ENCODE results near the gene GATA2. TPM values are rescaled to one million over a fixed set of nuclear protein-coding genes. Genes with fewer than 3 reads are reported as not detected.

The GATA2 gene
- total and polyA plus RNA-seq, 2 experiments from 2014 or later: 23.8 to 34.0 TPM

DNA sequence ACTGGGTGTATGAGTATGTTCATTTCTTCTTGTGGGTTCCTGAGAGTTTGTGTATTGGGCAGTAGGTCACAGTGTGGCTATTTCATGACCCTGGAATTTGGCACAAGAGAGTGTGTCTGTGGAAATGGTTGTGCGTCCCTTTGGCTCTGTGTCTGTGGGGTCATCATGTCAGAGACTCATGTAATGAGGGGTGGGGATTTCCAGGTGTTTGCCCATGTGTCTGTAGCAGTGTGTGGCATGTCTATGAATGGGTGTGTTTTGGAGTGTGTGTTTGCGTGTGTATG is 1.3 kb upstream of the GATA2 start:
- Histone ChIP-seq H3K4me2 (ENCODE audit: unreplicated experiment) (no peak overlapping the region), H3K79me2 (ENCODE audit: insufficient read depth) (peaks cover 65% of the 10 kb centered on the region), H3K27ac (no peak overlapping the region), H3K9me2 (ENCODE audit: insufficient read depth) (no peaks in the 10 kb centered on the region), H3K4me3 (no peak overlapping the region), H3K9me3 (ENCODE audit: low read depth) (no peaks in the 10 kb centered on the region), H3K9ac (no peak overlapping the region), H3K4me1 (ENCODE audit: insufficient read depth) (no peaks in the 10 kb centered on the region), H3K36me3 (ENCODE audit: low read depth) (no peaks in the 10 kb centered on the region), H3K27me3 (replicated peaks; ENCODE audit: insufficient read depth) (no peaks in the 10 kb centered on the region), H4K20me1 (ENCODE audit: insufficient read depth) (no peaks in the 10 kb centered on the region), H2AFZ (no peak overlapping the region), H3F3A (ENCODE audit: insufficient read depth) (no peaks in the 10 kb centered on the region)
- in situ Hi-C loops (cut with MboI): no loop called here
- TF ChIP-seq EZH2 (IDR thresholded peaks at IDR 0.05; ENCODE audit: insufficient read depth, poor library complexity, severe bottlenecking) (no peak), EZH2phosphoT487 (IDR thresholded peaks at IDR 0.05; ENCODE audit: insufficient read depth, low read depth) (no peak)
- no peak for DNase-seq
- WGBS, 2 experiments (ENCODE audit: low coverage in 1 of 2, low lambda C conversion rate in 2 of 2, missing lambda C conversion rate in 2 of 2): 67 to 68% methylated on average over 2 of the region's 2 CpGs

DNA sequence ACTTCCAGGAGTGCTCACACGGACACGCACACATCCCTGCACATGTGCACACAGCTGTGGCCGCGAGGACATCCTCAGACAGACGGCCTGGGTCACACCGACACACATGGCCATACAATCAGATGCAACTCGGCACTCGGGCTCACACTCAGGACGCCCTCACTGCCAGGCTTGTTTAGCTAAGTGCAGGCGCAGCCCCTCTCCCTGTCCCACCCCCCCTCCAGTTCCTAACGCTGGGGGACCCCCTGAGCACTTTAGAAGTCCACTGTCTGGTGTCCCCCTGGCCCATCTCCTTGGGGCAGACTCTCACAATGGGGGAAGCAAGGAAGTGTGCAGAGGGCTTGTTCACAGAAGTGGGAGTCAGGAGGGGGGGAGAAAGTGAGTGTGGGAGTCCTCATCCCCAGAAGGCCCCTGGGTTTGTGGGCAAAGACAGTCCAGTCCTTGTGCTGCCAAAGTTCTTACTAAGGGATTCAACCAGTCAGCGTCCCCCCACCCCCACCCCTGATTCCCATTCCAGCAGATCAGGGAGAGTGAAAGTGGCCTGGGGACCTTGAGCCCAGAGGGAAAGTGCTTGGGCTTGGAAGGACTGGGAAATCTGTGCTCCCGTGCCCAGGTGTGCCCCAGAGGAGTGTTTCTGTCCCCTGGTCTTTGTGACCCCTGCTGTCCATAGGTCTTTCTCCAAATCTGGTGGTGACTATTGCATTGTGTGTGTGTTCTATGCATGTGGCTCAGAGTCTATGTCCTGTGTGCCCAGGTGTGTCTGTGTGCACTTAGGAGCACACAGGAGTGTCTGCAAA is 767 bp upstream of the GATA2 start:
- H3K27me3 ChIP-seq (replicated peaks; ENCODE audit: insufficient read depth): no peaks in the 10 kb centered on the region
- no peaks in the 10 kb centered on the region for H3K9me3 ChIP-seq (ENCODE audit: low read depth)
- H3K36me3 ChIP-seq (ENCODE audit: low read depth): no peaks in the 10 kb centered on the region
- DNase-seq: peak; percentile 34
- peaks cover 70% of the 10 kb centered on the region for H3K79me2 ChIP-seq (ENCODE audit: insufficient read depth)
- no peaks in the 10 kb centered on the region for H4K20me1 ChIP-seq (ENCODE audit: insufficient read depth)
- peak overlapping the region; percentile 94; the same call in 1 of the 2 replicates for H3K9ac ChIP-seq
- no peaks in the 10 kb centered on the region for H3K9me2 ChIP-seq (ENCODE audit: insufficient read depth)
- H3K4me3 ChIP-seq: no peak overlapping the region
- in situ Hi-C loops (cut with MboI): no loop called here
- WGBS, 2 experiments (ENCODE audit: low coverage in 1 of 2, low lambda C conversion rate in 2 of 2, missing lambda C conversion rate in 2 of 2): 44 to 58% methylated on average over 12 to 13 of the region's 13 CpGs
- H3K4me2 ChIP-seq (ENCODE audit: unreplicated experiment): no peak overlapping the region
- no peak overlapping the region for H3K27ac ChIP-seq
- H3K4me1 ChIP-seq (ENCODE audit: insufficient read depth): no peaks in the 10 kb centered on the region
- TF ChIP-seq EZH2phosphoT487 (IDR thresholded peaks at IDR 0.05; ENCODE audit: insufficient read depth, low read depth): no peak
- TF ChIP-seq EZH2 (IDR thresholded peaks at IDR 0.05; ENCODE audit: insufficient read depth, poor library complexity, severe bottlenecking): no peak
- H2AFZ ChIP-seq: no peak overlapping the region
- H3F3A ChIP-seq (ENCODE audit: insufficient read depth): no peaks in the 10 kb centered on the region

DNA sequence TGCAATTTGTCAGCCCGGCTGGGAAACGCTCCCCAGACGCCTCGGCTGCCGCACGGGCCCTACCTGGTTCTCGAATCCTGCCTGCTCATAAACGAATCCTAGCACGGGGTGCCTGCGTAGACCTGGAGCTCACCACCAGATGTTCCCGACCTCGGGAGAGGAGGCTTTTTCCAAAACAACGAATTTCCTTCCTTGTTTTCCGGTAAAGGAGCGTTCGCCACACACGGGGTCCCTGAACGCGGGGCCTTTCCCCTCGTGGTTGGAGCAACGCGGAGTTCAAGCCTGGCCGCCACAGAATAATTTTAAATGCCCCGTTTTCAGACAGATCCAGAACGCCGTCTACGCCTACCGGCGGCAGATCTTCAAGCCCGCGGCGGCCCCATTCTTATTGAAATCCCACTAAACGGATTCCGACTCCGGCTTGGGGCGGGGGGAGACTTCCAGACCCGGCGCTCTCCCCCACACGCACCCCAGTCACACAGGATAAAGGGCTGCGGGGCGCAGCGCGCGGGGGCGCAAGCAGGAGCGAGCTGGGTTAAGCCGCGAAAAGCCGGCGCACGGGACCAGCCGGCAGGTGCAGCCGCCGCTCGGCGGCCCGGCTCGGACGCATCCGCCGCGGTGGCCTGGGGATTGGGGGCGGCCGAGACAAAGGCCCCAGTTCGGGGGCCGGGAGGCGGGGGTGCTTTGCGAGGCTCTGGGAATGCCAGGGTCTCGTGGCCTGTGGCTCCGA is 895 bp downstream of the GATA2 start:
- H3K27me3 ChIP-seq (replicated peaks; ENCODE audit: insufficient read depth): no peaks in the 10 kb centered on the region

DNA sequence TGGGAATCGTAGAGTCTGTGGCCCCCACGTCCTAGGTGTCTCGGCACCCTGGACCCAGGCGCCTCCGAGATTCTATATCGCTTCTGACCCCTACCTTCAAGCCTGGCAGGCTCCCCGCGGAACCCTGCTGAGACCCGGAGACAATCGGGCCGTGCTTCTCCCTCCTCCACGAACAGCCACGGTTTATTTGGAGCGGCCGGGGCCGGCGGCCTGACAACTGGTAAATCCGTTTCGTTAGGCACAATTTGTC is 1.4 kb downstream of the GATA2 start:
- no peak overlapping the region for H3K27ac ChIP-seq
- no peaks in the 10 kb centered on the region for H3K36me3 ChIP-seq (ENCODE audit: low read depth)
- H3K9me3 ChIP-seq (ENCODE audit: low read depth): no peaks in the 10 kb centered on the region
- peak overlapping the region; percentile 94 for H3K9ac ChIP-seq
- in situ Hi-C loops (cut with MboI): no loop called here
- H3K4me3 ChIP-seq: peak overlapping the region; percentile 90
- peaks cover 90% of the 10 kb centered on the region for H3K79me2 ChIP-seq (ENCODE audit: insufficient read depth)
- peak overlapping the region; percentile 39 for H3K4me2 ChIP-seq (ENCODE audit: unreplicated experiment)
- peak; percentile 34 for DNase-seq
- H4K20me1 ChIP-seq (ENCODE audit: insufficient read depth): no peaks in the 10 kb centered on the region
- WGBS, 2 experiments (ENCODE audit: low coverage in 1 of 2, low lambda C conversion rate in 2 of 2, missing lambda C conversion rate in 2 of 2): 47 to 57% methylated on average over 19 of the region's 19 CpGs
- H3F3A ChIP-seq (ENCODE audit: insufficient read depth): no peaks in the 10 kb centered on the region
- H2AFZ ChIP-seq: no peak overlapping the region
- TF ChIP-seq EZH2 (IDR thresholded peaks at IDR 0.05; ENCODE audit: insufficient read depth, poor library complexity, severe bottlenecking): no peak
- no peak for TF ChIP-seq EZH2phosphoT487 (IDR thresholded peaks at IDR 0.05; ENCODE audit: insufficient read depth, low read depth)
- H3K27me3 ChIP-seq (replicated peaks; ENCODE audit: insufficient read depth): no peaks in the 10 kb centered on the region
- no peaks in the 10 kb centered on the region for H3K9me2 ChIP-seq (ENCODE audit: insufficient read depth)
- H3K4me1 ChIP-seq (ENCODE audit: insufficient read depth): no peaks in the 10 kb centered on the region

More for the DNA sequence above, 895 bp downstream of the GATA2 start:
- Histone ChIP-seq H3K4me3 (peak overlapping the region; percentile 90), H3K9ac (peak overlapping the region; percentile 94), H3K4me2 (ENCODE audit: unreplicated experiment) (peak overlapping the region; percentile 62), H2AFZ (no peak overlapping the region), H3K9me3 (ENCODE audit: low read depth) (no peaks in the 10 kb centered on the region), H3F3A (ENCODE audit: insufficient read depth) (no peaks in the 10 kb centered on the region), H3K9me2 (ENCODE audit: insufficient read depth) (no peaks in the 10 kb centered on the region), H3K27ac (no peak overlapping the region), H3K36me3 (ENCODE audit: low read depth) (no peaks in the 10 kb centered on the region), H3K79me2 (ENCODE audit: insufficient read depth) (peaks cover 85% of the 10 kb centered on the region), H3K4me1 (ENCODE audit: insufficient read depth) (no peaks in the 10 kb centered on the region), H4K20me1 (ENCODE audit: insufficient read depth) (no peaks in the 10 kb centered on the region)
- TF ChIP-seq EZH2phosphoT487 (IDR thresholded peaks at IDR 0.05; ENCODE audit: insufficient read depth, low read depth): no peak
- no peak for TF ChIP-seq EZH2 (IDR thresholded peaks at IDR 0.05; ENCODE audit: insufficient read depth, poor library complexity, severe bottlenecking)
- DNase-seq: no peak
- in situ Hi-C loops (cut with MboI): no loop called here
- WGBS, 2 experiments (ENCODE audit: low coverage in 1 of 2, low lambda C conversion rate in 2 of 2, missing lambda C conversion rate in 2 of 2): 36 to 43% methylated on average over 64 to 70 of the region's 70 CpGs
